Astrocyte (in vitro differentiated cells and primary cell): ENCODE results near the gene KREMEN1. TPM values are rescaled to one million over a fixed set of nuclear protein-coding genes. Genes with fewer than 3 reads are reported as not detected.

Experiments
- DNase-seq: peaks from one replicate; pipeline ENCODE4 v3.0.0-alpha.2; 2010; ENCODE audit warnings: low read depth
- FAIRE-seq: peaks from 2 replicates; lab custom pipeline; 2011; peaks lifted over from hg19 to GRCh38; lab: Jason Lieb, UNC
- H2AFZ ChIP-seq: 2 replicates; pipeline ENCODE4 v1.6.0; 2012; ENCODE audit warnings: low read depth, low read length, inconsistent platforms
- H3K27ac ChIP-seq: 2 replicates; pipeline ENCODE4 v1.5.1; 2011; ENCODE audit warnings: low read depth, low read length, inconsistent platforms
- H3K27me3 ChIP-seq: 2 replicates; pipeline ENCODE4 v1.6.0; 2011; ENCODE audit warnings: low read length, inconsistent platforms; ENCODE audit not compliant: insufficient read depth
- H3K36me3 ChIP-seq: 2 replicates; pipeline ENCODE4 v1.5.1; 2011; ENCODE audit warnings: low read length, inconsistent platforms; ENCODE audit not compliant: insufficient read depth
- H3K4me1 ChIP-seq: 2 replicates; pipeline ENCODE4 v1.5.1; 2011; ENCODE audit warnings: low read length, inconsistent platforms; ENCODE audit not compliant: insufficient read depth
- H3K4me2 ChIP-seq: 2 replicates; pipeline ENCODE4 v1.6.0; 2012; ENCODE audit warnings: low read length, inconsistent platforms
- H3K4me3 ChIP-seq: 2 replicates; pipeline ENCODE4 v1.5.1; 2011; ENCODE audit warnings: low read depth, mild to moderate bottlenecking, low read length, inconsistent platforms; ENCODE audit not compliant: insufficient read depth
- H3K79me2 ChIP-seq: 2 replicates; pipeline ENCODE4 v1.6.0; 2012; ENCODE audit warnings: mild to moderate bottlenecking, low read length, inconsistent platforms; ENCODE audit not compliant: insufficient read depth
- H3K9ac ChIP-seq: 2 replicates; pipeline ENCODE4 v1.6.0; 2012; ENCODE audit warnings: mild to moderate bottlenecking, low read length, inconsistent platforms
- H3K9me3 ChIP-seq: 2 replicates; pipeline ENCODE4 v1.5.1; 2012; ENCODE audit warnings: low read depth, mild to moderate bottlenecking, low read length, inconsistent platforms; ENCODE audit not compliant: insufficient read depth
- H4K20me1 ChIP-seq: 2 replicates; pipeline ENCODE4 v1.6.0; 2012; ENCODE audit warnings: low read length, inconsistent platforms; ENCODE audit not compliant: insufficient read depth
- H3K27ac Mint-ChIP-seq: one replicate; pipeline ENCODE4 v1.8.0; 2021; ENCODE audit warnings: mild to moderate bottlenecking, mixed read lengths; ENCODE audit not compliant: unreplicated experiment
- H3K27me3 Mint-ChIP-seq: one replicate; pipeline ENCODE4 v1.8.0; 2021; ENCODE audit warnings: low read depth, mixed read lengths; ENCODE audit not compliant: unreplicated experiment
- H3K36me3 Mint-ChIP-seq: one replicate; pipeline ENCODE4 v1.8.0; 2021; ENCODE audit warnings: low read depth, mixed read lengths; ENCODE audit not compliant: unreplicated experiment
- H3K4me1 Mint-ChIP-seq: one replicate; pipeline ENCODE4 v1.8.0; 2021; ENCODE audit warnings: low read depth, mixed read lengths; ENCODE audit not compliant: unreplicated experiment
- H3K4me3 Mint-ChIP-seq: one replicate; pipeline ENCODE4 v1.8.0; 2021; ENCODE audit warnings: mild to moderate bottlenecking, moderate library complexity, mixed read lengths; ENCODE audit not compliant: unreplicated experiment
- H3K9me3 Mint-ChIP-seq: one replicate; pipeline ENCODE4 v1.8.0; 2021; ENCODE audit warnings: mild to moderate bottlenecking, mixed read lengths; ENCODE audit not compliant: unreplicated experiment
- CTCF ChIP-seq: IDR thresholded peaks from 2 replicates; pipeline ENCODE4 v1.5.1; 2011; ENCODE audit warnings: low read depth, mild to moderate bottlenecking, inconsistent platforms, low read length, moderate library complexity; ENCODE audit not compliant: insufficient read depth
- EZH2 ChIP-seq: IDR thresholded peaks from 2 replicates; pipeline ENCODE4 v1.6.1; 2012; ENCODE audit warnings: mild to moderate bottlenecking, low read length, inconsistent platforms; ENCODE audit not compliant: insufficient read depth
- total RNA-seq: library from RNA; stranded (reverse); gene quantifications from 2 replicates; pipeline ENCODE4 v1.2.1, GENCODE V29; 2021

KREMEN1 gene
- total RNA-seq, 1 donor from 2014 or later: 3.3 TPM

DNA sequence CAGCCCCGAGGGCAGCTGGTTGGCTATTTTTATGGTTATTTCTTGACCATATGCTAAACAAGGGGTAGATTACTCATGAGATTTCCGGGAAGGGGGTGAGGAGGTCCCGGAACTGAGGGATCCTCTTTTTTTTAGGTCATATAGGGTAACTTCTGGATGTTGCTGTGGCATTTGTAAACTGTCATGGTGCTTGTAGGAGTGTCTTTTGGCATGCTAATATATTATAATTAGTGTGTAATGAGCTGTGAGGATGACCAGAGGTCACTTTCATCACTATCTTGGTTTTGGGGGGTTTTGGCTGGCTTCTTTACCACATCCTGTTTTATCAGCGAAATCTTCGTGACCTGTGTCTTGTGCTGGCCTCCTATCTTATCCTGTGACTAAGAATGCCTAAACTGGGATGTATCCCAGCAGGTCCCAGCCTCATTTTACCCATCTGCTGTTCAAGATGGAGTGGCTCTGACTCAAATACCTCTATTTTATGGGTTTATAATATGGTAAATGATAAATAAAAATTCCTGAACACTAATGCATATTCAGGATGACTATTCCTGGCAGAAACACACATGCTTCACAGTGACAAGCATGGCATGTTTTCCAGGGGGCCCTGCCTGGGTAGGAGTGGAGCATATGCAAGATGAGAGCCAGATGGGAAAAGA lies 11.2 kb downstream of the KREMEN1 start:
- FAIRE-seq: no peak
- Mint-ChIP-seq H3K27ac (no peak overlapping the region), H3K36me3 (no peaks in the 10 kb centered on the region), H3K4me3 (no peak overlapping the region), H3K27me3 (peaks cover 4% of the 10 kb centered on the region), H3K4me1 (peaks cover 6% of the 10 kb centered on the region), H3K9me3 (no peaks in the 10 kb centered on the region)
- Histone ChIP-seq H3K4me2 (no peak overlapping the region), H3K27me3 (no peaks in the 10 kb centered on the region), H3K9me3 (no peaks in the 10 kb centered on the region), H3K4me3 (no peak overlapping the region), H2AFZ (no peak overlapping the region), H3K9ac (no peak overlapping the region), H3K4me1 (no peaks in the 10 kb centered on the region), H3K36me3 (no peaks in the 10 kb centered on the region), H3K79me2 (no peaks in the 10 kb centered on the region), H4K20me1 (no peaks in the 10 kb centered on the region), H3K27ac (no peak overlapping the region)
- TF ChIP-seq EZH2 (no peak), CTCF (no peak)
- peak; percentile 39 for DNase-seq

DNA sequence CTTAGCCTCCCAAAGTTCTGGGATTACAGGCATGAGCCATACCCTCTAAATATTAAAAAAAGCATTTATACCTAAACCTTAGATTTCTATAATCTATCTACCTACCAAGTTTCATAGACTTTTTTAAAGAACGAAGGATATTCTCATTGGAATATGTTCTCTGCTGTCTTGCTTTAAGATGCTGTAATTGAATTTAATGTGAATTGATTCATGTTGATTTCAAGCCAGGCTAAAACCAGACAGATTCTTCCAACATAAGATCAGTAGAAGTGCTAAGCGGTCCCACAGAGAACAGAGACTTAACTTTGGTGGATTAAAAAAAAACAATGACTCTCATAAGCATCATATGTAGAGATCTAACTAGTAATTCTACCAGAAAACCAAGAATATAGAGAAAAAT lies 14.2 kb downstream of the KREMEN1 start:
- no peak overlapping the region for H3K4me3 Mint-ChIP-seq
- no peak overlapping the region for H3K9ac ChIP-seq
- no peak overlapping the region for H3K4me2 ChIP-seq
- no peak overlapping the region for H3K27ac ChIP-seq
- TF ChIP-seq CTCF: no peak
- TF ChIP-seq EZH2: no peak
- H3K27me3 ChIP-seq: peaks cover 2% of the 10 kb centered on the region
- no peaks in the 10 kb centered on the region for H3K4me1 ChIP-seq
- DNase-seq (no peak), FAIRE-seq (no peak)
- no peaks in the 10 kb centered on the region for H4K20me1 ChIP-seq
- H3K4me3 ChIP-seq: no peak overlapping the region
- H3K27me3 Mint-ChIP-seq: peaks cover 7% of the 10 kb centered on the region
- no peaks in the 10 kb centered on the region for H3K36me3 Mint-ChIP-seq
- no peaks in the 10 kb centered on the region for H3K36me3 ChIP-seq
- no peak overlapping the region for H2AFZ ChIP-seq
- H3K79me2 ChIP-seq: no peaks in the 10 kb centered on the region
- H3K9me3 Mint-ChIP-seq: no peaks in the 10 kb centered on the region
- H3K4me1 Mint-ChIP-seq: peaks cover 6% of the 10 kb centered on the region
- H3K27ac Mint-ChIP-seq: no peak overlapping the region
- H3K9me3 ChIP-seq: no peaks in the 10 kb centered on the region

- H3K4me3 ChIP-seq: no peak overlapping the region
- no peaks in the 10 kb centered on the region for H4K20me1 ChIP-seq
- H3K27ac ChIP-seq: no peak overlapping the region
- Mint-ChIP-seq H3K36me3 (no peaks in the 10 kb centered on the region), H3K27ac (no peak overlapping the region), H3K27me3 (peaks cover 7% of the 10 kb centered on the region), H3K9me3 (no peaks in the 10 kb centered on the region), H3K4me1 (peaks cover 11% of the 10 kb centered on the region), H3K4me3 (no peak overlapping the region)
- DNase-seq (no peak), FAIRE-seq (no peak)
- TF ChIP-seq CTCF (no peak), EZH2 (no peak)
- no peak overlapping the region for H3K9ac ChIP-seq
- no peaks in the 10 kb centered on the region for H3K36me3 ChIP-seq
- no peak overlapping the region for H2AFZ ChIP-seq
- peaks cover 2% of the 10 kb centered on the region for H3K27me3 ChIP-seq
- peaks cover 6% of the 10 kb centered on the region for H3K4me1 ChIP-seq
- H3K4me2 ChIP-seq: no peak overlapping the region
- H3K9me3 ChIP-seq: no peaks in the 10 kb centered on the region
- H3K79me2 ChIP-seq: no peaks in the 10 kb centered on the region
Observed at GRCh38 chr22:29088809-29089208, 16.0 kb downstream of the KREMEN1 start.
